Measurements from ENCODE around the gene UXS1. TPM values are rescaled to one million over a fixed set of nuclear protein-coding genes. Genes with fewer than 3 reads are reported as not detected.
A peak's percentile ranks its signal among the peaks of the same experiment; 100 is the strongest.

The UXS1 gene
- total and polyA plus RNA-seq, 7 donors, result 8.4 to 59.8 (median 21.3) TPM

- TF ChIP-seq CTCF (IDR thresholded peaks at IDR 0.05), result peak; percentile 86 to 95 (median 92)
- no peak for TF ChIP-seq POLR2AphosphoS5 (IDR thresholded peaks at IDR 0.05)
- Histone ChIP-seq H3K36me3 (peaks cover 0 to 16% (median 7%) of the 10 kb centered on the region in 4 donors), H3K4me3 (no peak overlapping the region), H3K9me3 (no peaks in the 10 kb centered on the region), H3K4me1 (peaks cover 0 to 25% (median 8%) of the 10 kb centered on the region in 4 donors), H3K27me3 (no peaks in the 10 kb centered on the region), H3K27ac (no peak overlapping the region)
- 43 to 61% methylated on average over 16 of the region's 16 CpGs for WGBS, 2 donors
- DNase-seq, result no peak
- intact Hi-C loops (cut with DNase I), result loop anchor here (5.0 kb wide), 1 partner anchor 478 kb away; no protein-coding TSS in a partner anchor
These were observed 89.6 kb downstream of the UXS1 start for GRCh38 chr2:106104332-106105062.

- H3K36me3 ChIP-seq, result peaks cover 0 to 40% (median 11%) of the 10 kb centered on the region in 4 donors
- 92 to 96% methylated on average over 5 of the region's 5 CpGs for WGBS, 2 donors
- no peak overlapping the region for H3K27ac ChIP-seq
- DNase-seq, result no peak
- intact Hi-C loops (cut with DNase I), result loop anchor here (5.0 kb wide), 1 partner anchor 483 kb away; no protein-coding TSS in a partner anchor
- H3K27me3 ChIP-seq, result no peaks in the 10 kb centered on the region
- no peaks in the 10 kb centered on the region for H3K9me3 ChIP-seq
- TF ChIP-seq EP300 (IDR thresholded peaks at IDR 0.05) (no peak), CTCF (IDR thresholded peaks at IDR 0.05) (no peak), POLR2A (IDR thresholded peaks at IDR 0.05) (no peak), POLR2AphosphoS5 (IDR thresholded peaks at IDR 0.05) (no peak)
- H3K4me3 ChIP-seq, result no peak overlapping the region
- H3K4me1 ChIP-seq, result no peaks in the 10 kb centered on the region
These were observed 94.4 kb downstream of the UXS1 start for GRCh38 chr2:106099691-106100090.

- TF ChIP-seq POLR2A (IDR thresholded peaks at IDR 0.05) (no peak), CTCF (IDR thresholded peaks at IDR 0.05) (no peak), EP300 (IDR thresholded peaks at IDR 0.05) (no peak), POLR2AphosphoS5 (IDR thresholded peaks at IDR 0.05) (no peak)
- peaks cover 0 to 47% (median 12%) of the 10 kb centered on the region in 4 donors for H3K36me3 ChIP-seq
- DNase-seq, result no peak
- no peak overlapping the region for H3K4me3 ChIP-seq
- H3K27me3 ChIP-seq, result no peaks in the 10 kb centered on the region
- H3K27ac ChIP-seq, result no peak overlapping the region
- no peaks in the 10 kb centered on the region for H3K4me1 ChIP-seq
- intact Hi-C loops (cut with DNase I), result no loop called here
- H3K9me3 ChIP-seq, result no peaks in the 10 kb centered on the region
- WGBS, 2 donors, result 76 to 78% methylated on average over 9 of the region's 9 CpGs
These were observed 95.4 kb downstream of the UXS1 start for GRCh38 chr2:106098664-106099063.

GRCh38 chr2:106098081-106098480 is 96.0 kb downstream of the UXS1 start:
- no peaks in the 10 kb centered on the region for H3K4me1 ChIP-seq
- intact Hi-C loops (cut with DNase I), result no loop called here
- peaks cover 0 to 53% (median 12%) of the 10 kb centered on the region in 4 donors for H3K36me3 ChIP-seq
- no peaks in the 10 kb centered on the region for H3K27me3 ChIP-seq
- WGBS, 2 donors, result 63 to 73% methylated on average over 3 of the region's 3 CpGs
- no peaks in the 10 kb centered on the region for H3K9me3 ChIP-seq
- peak in 1 of 4 experiments; percentile 20 for TF ChIP-seq CTCF (IDR thresholded peaks at IDR 0.05)
- no peak for TF ChIP-seq POLR2AphosphoS5 (IDR thresholded peaks at IDR 0.05)
- H3K4me3 ChIP-seq, result no peak overlapping the region
- no peak for DNase-seq
- H3K27ac ChIP-seq, result no peak overlapping the region

All from sigmoid colon (tissue), 7 donors.